Activated CD4-positive, alpha-beta T cell treated with anti-CD3 and anti-CD28 coated beads for 4 hours (primary cell): ENCODE data around the gene TTLL3.
A peak's percentile ranks its signal among the peaks of the same experiment; 100 is the strongest.
"Not testable (repeated sequence)": the region's sequence is repeated elsewhere in the genome, so short reads cannot be mapped to it uniquely, and the experiment has no call there.

ENCODE experiments used
- DNase-seq, 2 donors: peaks; one replicate each; pipeline ENCODE4 v3.0.0-alpha.2; 2020

Gene TTLL3

GRCh38 chr3:9809615-9810432, at the start of gene TTLL3:
Gene TTLL3 (plus strand): TSS chr3:9810262. CDS start chr3:9810662, 400 bp downstream.
- peak; percentile 37 for DNase-seq

- DNase-seq, result no peak
Measured at GRCh38 chr3:9760779-9761505, 49.1 kb upstream of the TTLL3 start.

DNA sequence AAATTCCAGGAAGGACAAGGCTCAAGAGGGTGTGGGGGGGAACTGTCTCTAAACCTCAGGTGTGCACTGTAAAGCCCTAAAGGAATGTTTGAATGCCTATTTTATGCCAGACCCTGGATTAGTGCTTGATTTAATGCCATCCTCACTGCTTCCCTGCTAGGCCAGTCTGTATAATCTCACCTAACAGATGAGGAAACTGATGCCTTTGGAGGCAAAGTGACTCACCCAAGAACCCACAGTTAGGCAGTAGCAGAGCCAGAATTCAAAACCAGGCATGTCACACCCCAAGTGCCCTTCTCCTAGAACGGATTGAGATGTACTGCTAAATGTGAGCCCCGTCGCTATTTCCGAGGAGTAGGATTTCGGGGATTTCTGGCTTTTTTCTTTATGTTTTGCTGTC, 48.1 kb upstream of the TTLL3 start:
- no peak for DNase-seq

- DNase-seq, result no peak
Measured at GRCh38 chr3:9762871-9763270, 47.2 kb upstream of the TTLL3 start.

DNA sequence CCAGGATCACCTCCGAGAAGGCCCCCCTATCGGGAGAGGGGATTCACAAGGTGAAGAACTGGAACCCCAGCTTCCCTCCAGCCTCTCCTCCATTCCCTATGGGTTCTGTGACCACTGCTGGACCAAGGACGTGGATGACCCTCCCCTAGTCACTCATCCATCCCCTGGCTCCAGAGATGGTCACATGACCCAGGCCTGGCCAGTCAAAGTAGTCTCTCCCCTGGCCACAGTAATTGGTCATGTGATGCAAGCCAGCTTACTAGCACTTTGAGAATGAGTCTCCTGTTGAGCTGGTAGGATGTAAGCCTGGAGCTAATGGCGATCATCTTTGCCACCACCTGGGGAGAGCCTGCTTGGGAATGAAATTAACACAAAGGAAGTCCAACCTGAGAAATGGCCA, 44.2 kb upstream of the TTLL3 start:
- no peak for DNase-seq

DNA sequence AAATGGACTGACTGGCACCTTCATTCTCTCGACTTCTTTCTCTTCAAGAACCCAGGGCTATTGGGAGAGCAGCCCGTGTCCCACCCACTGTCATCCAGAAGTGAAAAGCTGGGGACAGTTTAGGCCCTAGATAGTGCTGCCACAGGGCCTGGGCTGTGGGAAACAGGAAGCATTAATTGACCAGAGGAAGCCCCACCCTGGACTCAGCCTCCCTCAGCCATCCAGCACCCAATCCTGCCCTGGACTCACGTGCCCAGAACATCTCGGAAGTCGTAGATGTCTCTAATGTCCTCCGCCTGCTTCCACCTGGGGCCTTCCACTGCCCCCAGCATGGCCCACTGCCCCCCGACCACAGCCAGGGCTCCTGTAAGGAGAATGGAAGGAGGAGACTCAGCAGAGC, 42.6 kb upstream of the TTLL3 start:
- no peak for DNase-seq

- DNase-seq, result no peak
Measured at GRCh38 chr3:9768141-9768775, 41.8 kb upstream of the TTLL3 start.

DNA sequence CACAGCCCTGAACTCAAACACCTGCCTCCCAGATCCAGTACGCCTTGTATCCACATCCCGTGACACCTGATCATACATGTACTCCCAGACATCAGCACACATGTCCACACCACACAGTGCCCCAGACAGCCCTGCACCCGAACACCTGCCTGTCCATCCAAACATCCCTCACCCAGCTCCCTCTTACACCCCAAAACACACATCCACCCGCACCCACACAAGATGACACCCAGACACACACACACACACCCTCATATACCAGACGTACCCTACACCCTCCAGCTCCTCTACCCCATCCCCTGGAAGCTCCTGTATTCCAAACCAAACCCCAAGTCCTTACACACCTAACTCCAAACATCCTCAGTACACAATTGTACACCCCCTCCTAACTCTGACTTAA, 41.0 kb upstream of the TTLL3 start:
- DNase-seq, result no peak

DNA sequence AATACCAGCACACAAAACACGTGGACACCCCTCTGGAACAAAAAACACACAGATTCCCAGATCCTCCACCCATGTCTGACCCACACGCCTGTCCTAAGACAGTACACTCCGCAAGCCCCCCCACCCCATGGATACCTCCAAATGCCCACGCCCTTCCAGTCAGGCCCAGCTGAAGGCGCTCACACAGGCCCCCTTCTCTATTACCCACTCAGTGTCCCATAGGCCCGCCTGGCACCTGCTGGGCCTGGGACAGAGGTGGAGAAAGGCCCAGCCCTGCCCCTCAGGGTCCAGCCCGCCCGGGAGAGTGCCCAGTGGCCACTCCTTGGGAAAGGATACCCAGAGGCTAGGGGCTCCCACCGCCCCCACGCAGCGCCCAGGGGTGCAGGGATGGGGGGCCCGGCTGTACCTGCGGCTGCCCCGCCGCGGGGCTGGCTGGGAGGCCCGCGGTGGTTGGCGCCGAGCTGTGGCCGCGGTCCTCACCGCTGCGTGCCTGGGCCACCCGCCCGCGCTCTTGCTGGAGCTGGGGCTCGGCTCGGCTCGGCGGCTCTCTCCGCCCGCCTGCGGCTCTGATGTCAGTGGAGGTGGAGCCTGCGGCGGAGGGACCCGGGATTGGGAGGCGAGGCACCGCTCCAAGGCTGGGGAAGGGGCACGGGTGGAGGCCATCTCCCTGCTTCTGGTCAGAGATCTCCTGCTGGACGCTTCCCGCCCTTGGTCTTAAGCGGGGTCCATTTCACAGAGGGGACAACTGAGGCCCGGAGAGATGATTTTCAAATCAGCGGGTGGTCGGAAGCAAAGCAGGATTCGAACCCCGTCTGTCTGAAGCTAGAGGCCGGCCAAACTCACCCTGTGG, 40.4 kb upstream of the TTLL3 start, which contains the start of gene CAMK1:
Gene CAMK1, minus strand, starts transcription at position 522 of the 850 bp plus-strand sequence. CDS start 2,198 bp downstream, outside the sequence.
- peak; percentile 52 to 54 for DNase-seq

DNA sequence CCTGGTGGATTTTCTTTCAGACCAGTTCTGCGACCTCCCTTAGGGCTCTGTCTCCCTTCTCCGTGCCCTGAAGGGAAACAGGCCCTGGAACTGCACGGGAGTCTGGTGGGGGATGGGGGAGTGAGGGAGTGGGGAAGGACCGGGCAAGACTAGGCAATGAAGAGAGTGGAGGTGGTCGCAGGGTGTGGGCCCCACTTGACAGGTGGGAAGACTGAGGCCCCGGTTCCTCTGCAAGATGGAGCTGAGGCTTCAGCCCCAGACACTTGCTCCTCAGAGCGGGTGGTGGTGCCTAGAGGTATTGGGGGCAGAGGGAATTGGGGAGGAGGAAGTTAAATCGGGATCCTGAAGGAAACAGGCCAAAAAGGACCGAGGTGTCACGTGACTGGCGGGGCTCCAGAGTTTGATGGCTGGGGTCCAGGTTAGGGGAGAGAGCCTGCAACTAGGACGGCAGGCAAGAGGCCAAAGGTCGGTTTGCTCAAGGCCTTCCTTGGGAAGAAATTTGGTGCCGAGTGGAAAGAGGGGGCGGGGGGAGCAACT, 39.7 kb upstream of the TTLL3 start:
- no peak for DNase-seq

- not testable (repeated sequence) for DNase-seq
Measured at GRCh38 chr3:9771007-9771406, 39.1 kb upstream of the TTLL3 start.

- DNase-seq, result no peak
Measured at GRCh38 chr3:9776896-9777693, 33.0 kb upstream of the TTLL3 start.

GRCh38 chr3:9777694-9778021, 32.4 kb upstream of the TTLL3 start:
- no peak for DNase-seq

DNA sequence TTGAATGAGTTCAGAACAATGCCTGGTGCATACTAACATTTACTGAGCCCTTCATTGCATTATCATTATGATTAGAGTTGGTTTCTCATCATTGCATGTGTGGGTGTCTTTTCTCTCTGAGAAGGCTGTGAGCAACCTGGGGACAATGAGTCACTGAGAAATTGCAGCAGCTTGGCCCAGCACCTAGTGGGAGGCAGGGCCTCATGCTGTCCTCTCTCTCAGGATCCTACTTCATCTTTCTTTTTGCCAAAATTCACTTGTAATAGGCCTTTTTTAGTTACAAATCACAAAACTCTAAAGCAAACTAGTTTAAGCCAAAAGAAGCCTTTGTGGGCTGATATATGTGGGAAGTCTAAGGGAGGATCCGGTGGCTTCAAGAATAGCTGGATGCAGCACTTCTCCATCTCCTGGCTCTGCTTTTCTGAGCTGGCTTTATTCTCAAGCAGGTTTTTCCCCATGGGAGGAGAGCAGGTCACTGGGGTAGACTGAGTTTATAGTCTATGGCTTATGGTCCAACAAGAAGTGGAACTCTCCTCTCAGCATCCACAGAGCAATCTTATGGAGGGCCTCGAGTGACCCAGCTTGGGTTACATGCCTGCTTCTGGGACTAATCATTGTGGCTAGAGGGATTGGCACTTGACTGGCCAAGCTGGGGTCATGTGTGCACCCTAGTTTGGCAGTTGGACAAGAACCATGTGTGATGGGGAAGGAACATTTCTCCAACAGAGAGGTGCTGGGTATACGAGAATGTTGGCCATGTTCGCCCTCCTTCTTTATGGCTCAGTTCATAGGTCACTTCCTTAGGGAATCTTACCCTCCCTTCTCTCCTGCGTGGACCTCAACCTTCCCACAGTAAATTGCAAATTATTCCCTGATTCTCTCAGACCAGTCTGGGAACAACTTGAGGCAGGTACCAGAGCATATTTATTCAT, 31.7 kb upstream of the TTLL3 start:
- DNase-seq, result peak; percentile 48 to 57

DNA sequence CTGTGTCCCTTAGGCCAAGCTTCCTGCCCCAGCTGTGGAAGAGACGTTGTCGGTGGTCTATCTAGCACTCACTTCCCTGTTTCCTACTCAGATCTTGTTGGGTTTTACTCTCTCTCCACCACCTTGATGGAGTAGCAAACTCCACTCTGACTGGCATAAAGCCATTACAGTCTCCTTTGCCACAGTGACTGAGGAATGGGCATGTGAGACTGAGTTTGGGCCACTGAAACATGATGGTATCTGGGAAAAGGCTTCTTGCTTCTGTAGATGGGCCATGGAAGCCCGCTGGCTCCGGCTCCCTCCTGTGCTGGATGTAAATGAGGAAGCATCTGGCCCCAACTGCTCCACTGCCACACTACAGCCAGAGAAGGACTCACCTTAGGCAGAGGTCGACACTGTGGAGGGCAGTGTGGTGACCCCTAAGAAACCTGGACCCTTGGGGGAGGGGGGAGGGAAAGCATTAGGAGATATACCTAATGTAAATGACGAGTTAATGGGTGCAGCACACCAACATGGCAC, 30.9 kb upstream of the TTLL3 start:
- DNase-seq, result no peak

GRCh38 chr3:9779721-9780457, 30.2 kb upstream of the TTLL3 start:
- no peak for DNase-seq

DNA sequence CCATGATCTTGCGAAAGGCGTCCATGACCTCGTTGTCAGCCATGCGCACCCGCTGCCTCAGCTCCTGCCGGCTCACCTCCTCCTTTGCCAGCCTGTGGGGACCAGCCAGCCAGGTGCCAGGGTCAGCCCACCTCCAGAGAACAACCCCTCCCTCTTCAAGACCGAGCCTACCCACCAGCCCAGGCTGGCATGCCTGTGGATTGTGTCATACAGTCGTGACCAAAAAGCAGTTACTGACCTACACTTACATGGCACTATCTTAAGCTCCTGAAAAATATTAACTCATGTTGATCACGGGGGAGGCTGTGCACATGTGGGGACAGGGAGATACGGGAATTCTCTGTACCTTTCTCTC, 29.6 kb upstream of the TTLL3 start:
- DNase-seq, result no peak

GRCh38 chr3:9780910-9781309, 29.2 kb upstream of the TTLL3 start:
- no peak for DNase-seq

GRCh38 chr3:9781551-9781950, 28.5 kb upstream of the TTLL3 start:
- no peak for DNase-seq
